ENCODE measurements around the gene SMAD6.

The SMAD6 gene

DNA sequence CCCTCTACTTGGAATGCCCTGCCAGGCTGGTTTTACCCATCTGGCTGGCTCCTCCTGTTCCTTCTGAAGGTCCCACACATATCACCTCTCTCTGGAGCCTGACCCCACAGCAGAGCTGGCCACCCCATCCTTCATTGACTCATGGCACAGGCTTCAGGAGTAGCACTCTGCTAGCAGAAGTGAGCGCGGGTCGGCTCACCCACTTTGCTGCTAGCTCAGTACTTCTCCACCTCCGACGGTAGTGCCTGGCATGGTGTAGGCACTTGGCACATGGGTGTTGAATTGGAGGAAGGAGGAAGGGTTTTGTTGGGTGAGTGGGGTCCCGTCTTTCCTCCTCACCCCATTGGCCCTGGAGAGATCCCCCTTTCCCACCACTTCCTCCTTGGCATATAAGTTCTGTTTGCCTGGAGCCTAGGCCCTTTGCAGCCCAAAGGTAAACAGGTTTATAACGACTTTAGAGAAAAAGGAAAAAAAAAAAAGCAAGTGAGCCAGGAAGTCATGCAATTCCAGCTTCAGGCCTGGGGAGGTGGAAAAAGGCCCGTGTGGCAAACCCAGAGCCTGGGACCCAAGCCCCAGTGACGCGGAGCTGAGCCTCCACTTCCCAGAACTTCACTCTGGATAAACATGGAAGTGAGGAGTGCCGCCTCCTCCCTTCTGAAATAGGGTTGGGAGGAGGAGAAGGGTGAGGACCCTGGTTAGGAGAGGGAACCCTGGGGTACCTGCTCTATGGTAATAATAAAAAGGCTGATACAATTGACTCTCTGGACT lies 35.4 kb downstream of the SMAD6 start:
- no peak for DNase-seq (ENCODE audit: insufficient read length, low spot score)
- no peak for FAIRE-seq

DNA sequence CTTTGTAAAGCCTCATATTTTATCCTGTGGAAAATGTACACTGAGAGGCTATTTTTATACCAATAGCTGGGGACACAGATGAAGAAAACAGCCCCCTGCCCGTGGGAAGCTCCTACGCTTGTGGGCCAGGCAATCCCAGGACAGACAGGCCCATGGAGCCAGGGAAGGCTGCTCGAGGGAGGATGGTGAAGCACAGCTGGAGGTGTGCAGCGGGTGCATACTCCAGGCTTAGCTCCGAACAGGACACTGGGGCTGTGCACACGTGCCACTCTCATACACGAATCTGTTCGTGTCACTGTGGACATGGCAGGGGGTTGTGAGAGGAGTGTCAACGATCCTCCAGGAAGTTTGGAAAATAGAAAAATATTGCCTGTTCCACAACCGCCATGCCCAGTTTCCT lies 36.1 kb downstream of the SMAD6 start:
- no peak for DNase-seq (ENCODE audit: insufficient read length, low spot score)
- FAIRE-seq: no peak

DNA sequence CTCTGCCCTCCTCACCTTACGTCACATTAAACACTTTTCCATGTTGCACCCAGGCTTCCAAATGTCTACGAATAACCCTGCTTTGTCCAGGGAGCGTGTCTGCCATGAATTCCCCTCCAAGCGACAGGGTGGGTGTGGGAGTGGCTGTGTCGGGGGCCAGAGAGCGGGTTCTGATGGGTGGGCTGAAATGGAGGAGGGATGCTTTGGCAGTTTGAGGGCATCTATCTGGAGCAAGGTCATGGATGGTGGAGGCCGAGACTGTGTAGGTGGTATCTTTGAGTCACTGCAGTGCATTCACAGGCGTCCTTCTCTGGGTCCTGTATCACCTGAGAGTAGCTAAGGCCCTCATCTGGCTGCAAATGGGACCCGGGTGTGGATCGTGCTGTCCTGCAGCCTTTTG lies 36.6 kb downstream of the SMAD6 start:
- no peak for FAIRE-seq
- DNase-seq (ENCODE audit: insufficient read length, low spot score): no peak

DNA sequence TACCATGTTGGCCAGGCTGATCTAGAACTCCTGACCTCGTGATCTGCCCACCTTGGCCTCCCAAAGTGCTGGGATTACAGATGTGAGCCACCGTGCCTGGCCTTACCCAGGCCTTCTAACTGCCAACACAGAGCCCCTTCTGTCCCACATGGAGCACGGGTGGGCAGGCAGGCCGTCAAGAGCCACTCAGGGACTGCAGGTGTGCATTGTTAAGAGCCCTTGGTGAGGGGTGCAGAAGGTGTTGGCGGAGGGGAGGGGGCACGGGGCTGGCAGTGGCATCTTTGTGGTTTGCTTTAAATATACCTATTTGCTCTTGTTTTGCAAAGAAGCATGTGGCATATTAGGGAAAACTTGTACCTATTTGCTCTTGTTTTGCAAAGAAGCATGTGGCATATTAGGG lies 37.3 kb downstream of the SMAD6 start:
- DNase-seq (ENCODE audit: insufficient read length, low spot score) (no peak), FAIRE-seq (no peak)

DNA sequence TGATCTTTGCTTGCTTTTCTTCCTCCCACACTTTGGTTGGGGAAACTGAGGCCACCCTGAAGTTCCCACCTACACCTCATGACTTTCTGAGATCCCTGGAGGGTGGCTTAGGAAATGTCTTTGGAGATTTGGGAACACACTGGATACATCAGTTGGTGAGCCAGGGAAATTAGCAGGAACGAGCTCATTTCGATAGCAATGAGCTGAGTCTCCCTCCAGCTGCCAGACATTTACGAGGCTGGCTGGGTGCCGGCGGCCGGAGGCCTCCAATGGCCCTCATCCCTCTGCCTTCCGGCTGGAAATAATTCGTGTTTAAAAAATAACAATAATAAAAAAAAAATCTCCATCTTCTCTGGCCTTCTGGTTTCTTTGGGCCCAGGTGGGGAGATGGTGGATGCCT lies 38.8 kb downstream of the SMAD6 start:
- DNase-seq (ENCODE audit: insufficient read length, low spot score) (no peak), FAIRE-seq (no peak)

DNA sequence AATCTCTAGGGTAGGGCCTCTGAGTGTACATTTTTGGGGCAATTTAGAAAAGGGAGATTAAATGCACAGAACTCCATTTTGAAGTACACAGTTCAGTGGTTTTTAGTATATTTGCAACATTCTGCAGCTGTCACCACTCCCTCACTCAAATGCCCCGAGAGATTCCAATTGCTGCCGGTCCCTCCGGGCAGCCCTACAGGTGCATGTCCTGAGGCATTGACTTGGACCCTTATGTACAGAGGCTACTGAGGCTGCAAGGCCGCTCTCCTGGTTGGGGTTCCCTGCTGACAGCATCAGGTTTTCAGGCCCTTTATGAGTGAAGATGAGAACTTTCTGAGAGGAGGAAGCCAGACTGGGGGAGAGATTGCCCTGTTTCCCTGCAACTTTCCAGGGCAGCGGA lies 39.6 kb downstream of the SMAD6 start:
- FAIRE-seq: no peak
- DNase-seq (ENCODE audit: insufficient read length, low spot score): no peak

DNA sequence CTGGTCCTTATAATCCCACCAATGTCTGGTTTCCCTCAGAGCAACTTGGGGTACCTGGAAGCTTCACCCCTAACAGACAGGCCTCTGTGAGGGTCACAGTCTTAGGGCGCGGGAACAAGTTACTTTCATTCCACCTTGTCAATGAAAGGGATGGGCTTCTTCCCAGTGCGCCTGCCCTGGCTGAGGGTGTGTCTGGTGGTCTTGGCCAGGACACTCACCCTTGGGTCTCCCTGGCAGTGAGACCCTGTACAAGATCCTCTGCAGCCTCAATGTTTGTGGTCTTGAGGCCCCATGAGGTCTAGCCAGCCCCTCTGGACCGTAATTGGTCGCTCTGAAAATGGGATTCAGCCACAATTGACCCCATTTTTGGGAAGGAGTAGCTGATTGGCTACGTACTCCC lies 40.2 kb downstream of the SMAD6 start:
- FAIRE-seq (no peak), DNase-seq (ENCODE audit: insufficient read length, low spot score) (no peak)

DNA sequence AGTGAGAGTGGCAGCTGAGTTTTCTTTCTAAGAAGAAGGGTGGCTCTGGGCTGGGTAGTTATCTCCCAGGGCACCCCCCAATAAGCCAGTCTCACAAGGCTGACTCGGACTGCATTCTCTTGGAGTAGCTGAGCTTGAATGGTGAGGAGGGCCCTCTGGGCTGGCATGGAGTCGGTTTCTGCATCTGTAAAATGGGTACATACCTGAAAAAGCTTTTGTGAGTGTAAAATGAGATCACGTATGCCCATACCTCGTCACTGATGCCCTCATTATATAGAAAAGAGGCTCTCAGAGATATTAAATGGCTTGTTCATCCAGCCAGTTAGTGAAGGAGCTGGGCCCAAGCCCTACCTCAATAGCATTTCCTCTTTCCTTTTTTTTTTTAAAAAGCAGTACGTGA lies 41.2 kb downstream of the SMAD6 start:
- DNase-seq (ENCODE audit: insufficient read length, low spot score) (no peak), FAIRE-seq (no peak)

DNA sequence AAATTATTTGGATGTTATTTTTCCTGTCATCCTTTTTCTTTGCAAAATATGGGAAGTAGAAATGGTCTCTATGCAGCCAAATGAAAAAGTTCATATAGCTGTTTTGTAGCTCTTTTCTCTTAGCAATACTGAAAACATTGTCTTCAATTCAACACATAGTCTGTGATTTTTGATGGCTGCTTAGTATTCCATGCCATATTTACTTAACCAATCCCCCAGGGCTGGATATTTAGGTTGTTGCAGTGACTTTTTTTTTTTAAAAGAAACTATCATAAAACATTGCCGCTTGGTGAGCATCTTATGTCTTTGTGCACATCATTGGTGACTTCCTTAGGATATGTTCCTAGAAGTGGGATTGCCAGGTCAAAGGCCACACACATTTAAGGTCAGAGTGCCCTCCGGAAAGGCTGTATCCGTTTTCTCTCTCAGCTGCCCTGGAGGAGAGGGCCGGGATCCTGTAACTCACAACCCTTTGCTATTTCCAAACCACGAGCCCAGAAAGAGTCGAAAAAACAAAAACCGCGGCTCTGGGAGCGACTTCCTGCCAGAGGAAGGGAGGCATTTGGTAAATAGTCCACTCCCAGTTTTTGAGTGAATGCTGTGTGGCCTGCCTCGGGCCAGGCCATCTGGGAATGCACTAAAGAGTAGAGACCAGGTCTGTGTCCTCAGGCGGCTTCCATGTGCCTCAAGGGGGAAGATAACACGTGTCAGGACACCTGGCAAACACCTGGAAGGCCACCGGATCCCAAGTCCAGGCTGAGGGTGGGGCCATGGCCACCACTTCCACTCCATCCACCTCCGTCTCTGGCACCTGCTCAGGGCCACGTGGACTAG lies 41.9 kb downstream of the SMAD6 start:
- no peak for FAIRE-seq
- no peak for DNase-seq (ENCODE audit: insufficient read length, low spot score)

DNA sequence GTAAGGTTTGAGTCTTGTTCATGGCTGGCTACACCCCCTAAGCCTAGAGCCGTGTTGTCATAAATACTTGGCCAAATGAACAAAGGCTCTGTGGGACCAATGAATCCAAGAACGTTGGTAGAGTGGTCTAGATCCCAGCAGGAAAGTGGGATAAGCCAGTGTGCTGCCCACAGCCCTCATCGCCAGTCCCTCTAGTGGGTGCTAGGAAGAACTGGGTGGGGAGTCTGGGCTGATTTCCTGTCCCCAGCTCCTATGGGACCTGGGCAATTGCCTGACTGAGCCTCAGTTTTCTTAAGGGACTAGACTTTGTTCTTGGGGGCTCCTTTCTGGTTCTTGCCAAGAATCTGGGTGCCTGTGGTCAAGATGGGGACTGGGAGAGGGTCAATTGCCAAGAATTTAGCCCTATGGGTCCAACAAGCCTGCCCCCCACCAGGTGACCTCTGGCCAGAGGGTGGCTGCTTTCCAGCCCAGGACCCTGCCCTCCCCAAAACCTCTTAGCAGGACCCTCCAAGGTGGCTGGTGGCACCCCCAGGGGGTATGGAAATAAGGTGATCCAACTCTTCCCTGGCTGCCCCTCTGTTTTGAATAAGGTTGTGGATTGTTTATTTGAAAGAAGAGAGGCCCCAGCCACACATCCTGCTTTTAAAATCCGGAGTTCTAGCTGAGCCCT lies 42.7 kb downstream of the SMAD6 start:
- FAIRE-seq (no peak), DNase-seq (ENCODE audit: insufficient read length, low spot score) (no peak)

DNA sequence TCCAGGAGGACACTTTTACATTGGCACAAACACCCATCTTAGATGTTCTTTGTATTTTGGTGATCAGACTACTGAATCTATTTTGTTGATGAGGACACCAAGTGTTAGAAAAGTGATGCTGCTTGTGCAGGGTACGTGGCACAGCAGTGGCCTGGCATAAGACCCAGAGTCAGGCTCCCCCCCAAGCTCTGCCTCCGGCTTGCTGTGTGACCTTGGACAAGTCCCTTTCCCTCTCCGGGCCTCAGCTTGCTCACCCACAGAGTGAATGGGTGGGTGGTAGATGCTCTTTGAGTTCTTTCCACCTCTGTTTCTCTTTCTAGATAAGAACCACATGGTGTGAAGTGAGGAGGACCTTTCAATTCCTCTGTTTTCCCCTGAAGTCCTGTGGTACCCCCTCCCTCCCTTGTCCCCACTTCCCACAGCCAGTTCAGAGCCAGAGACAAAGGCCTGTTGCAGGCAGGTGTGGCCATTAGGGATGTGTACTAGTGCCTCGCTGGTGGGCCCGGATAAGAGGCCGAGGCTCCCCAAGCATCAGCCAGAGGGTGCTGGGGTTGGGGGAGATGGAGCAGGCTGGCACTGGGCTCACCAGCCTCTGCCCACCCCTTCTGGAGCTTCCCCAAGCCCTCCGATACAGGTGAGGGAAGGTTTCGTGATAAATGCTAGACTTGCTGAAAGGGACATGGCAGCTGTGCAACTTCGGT lies 43.6 kb downstream of the SMAD6 start:
- DNase-seq (ENCODE audit: insufficient read length, low spot score) (no peak), FAIRE-seq (no peak)

DNA sequence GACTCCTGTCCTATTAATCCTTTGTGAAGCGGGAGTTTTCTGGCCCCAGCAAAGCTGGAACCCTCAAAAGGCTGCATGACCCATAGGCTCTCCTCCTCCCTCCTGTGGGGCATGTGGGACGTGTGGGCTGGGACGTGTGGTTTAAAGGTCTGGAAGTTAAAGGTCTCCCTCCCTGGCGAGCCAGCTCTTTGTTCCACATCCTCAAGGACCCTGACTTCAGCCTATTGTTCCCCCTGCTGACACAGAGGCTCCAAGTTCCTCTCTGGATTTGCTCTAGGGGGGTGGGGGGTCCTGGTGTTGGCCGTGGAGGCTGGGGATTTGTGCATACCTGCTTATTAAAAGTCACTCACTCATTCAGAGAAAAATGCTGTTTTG lies 44.2 kb downstream of the SMAD6 start:
- FAIRE-seq (no peak), DNase-seq (ENCODE audit: insufficient read length, low spot score) (no peak)

DNA sequence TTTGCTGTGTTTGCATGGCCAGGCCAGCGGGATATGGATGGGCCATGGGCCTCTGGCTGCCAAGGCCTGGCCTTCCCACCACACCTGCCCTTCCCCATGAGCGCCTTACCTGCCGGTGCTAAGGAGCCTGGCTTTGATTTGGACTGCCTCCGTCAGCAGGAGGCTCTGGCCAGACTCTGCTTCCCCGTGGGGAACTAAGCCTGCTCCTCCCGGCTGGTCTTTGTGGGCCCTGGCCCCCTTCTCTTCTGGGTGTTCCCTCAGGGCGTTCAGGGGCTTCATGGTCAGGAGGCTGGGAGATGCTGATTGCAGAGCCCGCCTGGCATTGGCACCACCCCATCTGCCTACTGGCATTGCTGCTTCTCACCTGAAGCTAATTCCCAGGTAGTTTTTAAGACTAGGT lies 45.2 kb downstream of the SMAD6 start:
- FAIRE-seq: no peak

DNA sequence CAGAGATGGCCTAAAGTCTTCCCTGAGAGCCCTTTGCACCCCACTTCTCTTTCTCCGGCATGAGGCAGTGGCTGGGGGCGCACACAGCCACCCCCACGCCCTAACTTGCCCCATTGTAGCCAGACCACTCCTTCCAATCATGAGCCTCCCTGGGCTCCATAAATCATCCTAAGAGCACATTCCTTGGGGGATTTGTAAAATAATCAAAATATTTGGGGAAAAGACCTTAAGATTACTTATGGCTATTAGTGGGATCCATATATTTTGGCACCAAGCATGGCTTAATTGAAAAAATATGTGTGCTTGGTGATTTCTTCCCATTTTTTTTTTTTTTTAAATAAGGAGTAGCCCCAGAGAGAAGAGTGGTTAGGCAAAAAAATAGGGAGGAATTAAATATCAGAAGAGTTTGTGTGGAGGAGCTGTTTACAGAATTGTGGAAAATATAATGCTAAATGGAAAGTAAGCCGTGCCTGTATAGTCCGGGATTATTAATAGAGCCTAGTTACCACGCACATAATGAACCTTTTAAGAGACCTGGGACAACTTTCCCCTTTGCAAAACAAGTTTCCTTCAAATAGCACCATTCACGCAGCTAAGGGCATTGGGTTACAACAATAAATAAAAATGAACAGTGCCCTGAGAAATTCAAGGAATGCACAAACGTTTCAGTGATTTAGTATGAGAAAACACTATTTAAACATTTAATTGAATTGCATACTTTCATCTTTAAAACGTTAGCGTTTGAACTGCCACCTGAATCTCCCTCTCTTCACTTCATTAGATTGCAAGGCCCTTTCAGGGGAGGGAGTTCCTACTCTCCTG lies 46.1 kb downstream of the SMAD6 start:
- no peak for FAIRE-seq

More for the DNA sequence above, 45.2 kb downstream of the SMAD6 start:
- no peak for DNase-seq (ENCODE audit: insufficient read length, low spot score)

DNA sequence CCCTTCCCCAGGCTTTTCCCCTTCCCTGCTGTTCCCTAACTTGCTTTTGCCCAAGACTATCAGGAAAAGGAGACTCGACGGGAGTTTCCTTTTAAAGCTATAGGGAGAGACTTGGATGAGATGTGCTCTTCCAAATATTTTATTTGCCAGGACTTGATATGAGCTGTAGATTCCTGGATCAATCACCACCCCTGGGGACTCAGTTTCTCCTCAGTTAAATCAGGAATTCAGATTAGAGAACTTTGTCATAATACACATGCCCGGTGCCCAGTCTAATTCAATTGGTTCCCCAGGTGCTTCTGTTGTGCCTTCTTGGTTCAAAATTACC lies 46.6 kb downstream of the SMAD6 start:
- DNase-seq (ENCODE audit: insufficient read length, low spot score): no peak
- FAIRE-seq: no peak

More for the DNA sequence above, 46.1 kb downstream of the SMAD6 start:
- DNase-seq (ENCODE audit: insufficient read length, low spot score): no peak

DNA sequence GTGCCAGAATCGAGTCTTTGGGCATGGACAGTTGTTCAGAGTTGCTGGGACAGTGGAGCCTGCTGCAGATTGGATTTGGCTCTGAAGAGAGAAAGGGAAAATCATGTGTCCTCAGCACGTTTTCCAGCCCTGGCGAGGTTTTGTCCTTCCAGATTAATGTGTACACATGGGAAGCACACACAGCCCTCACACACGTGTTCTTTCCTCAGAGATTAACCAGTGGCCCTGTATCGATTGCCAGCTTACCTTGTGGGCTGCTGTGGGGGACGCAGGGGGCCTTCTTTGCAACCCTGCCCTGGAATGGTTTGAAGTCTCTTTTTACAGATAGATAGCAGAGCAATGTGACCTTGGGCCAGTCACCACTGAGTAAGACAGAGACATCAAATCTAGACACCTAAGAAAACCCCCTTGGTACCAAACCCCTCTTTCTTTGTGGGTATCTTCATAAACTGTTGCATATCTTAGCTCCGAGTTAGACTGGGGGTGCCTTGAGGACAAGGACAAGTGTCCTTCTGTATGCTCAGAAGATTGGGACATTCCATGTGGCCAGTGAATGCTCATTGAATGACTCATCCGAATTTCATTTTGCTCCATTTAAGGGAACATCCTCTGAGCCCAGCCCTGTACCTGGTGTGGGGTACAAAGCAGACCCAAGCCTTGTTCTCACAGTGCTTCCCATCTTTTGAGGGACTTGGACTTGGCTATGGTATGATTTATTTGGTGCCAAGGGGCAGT lies 48.0 kb downstream of the SMAD6 start:
- FAIRE-seq: no peak
- DNase-seq (ENCODE audit: insufficient read length, low spot score): no peak

DNA sequence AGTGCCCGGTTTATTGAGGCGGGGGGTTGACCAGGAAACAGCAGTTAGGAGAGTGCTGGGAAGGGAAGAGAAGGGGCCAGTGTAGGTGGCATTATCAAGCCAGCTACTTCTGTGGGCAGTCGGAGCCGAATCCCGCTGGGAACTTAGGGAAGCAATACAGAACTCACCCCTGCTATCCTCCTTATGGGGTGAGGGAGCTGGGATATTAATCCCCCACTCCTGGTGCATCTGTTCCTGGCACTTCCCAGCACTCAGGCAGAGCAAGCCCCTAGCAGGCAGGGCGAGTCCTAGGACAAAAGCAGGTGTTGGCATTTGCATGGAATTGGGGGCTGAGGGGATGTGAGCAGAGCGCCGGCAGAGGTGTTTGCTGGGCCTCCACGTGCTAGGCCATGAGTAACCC lies 48.6 kb downstream of the SMAD6 start:
- no peak for FAIRE-seq
- DNase-seq (ENCODE audit: insufficient read length, low spot score): no peak

DNA sequence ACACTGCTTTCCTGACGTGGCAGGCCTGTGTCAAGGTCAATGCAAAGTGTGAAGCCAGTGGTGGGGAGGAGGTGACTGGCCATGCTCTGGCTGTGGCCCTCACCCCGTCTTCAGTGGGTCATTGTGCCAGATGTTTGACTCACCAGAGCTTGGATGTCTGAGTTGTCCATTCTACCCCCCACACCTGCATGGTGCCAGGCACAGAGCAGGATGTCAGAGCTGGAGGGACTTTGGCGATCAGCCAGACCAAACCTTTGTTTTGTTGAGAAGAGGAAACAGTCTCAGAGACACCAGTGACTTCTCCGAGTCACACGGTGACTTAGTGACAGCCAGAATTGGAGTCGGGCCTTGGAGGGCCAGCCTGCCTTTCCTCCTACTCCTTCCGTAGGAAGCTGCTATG lies 49.5 kb downstream of the SMAD6 start:
- FAIRE-seq (no peak), DNase-seq (ENCODE audit: insufficient read length, low spot score) (no peak)

DNA sequence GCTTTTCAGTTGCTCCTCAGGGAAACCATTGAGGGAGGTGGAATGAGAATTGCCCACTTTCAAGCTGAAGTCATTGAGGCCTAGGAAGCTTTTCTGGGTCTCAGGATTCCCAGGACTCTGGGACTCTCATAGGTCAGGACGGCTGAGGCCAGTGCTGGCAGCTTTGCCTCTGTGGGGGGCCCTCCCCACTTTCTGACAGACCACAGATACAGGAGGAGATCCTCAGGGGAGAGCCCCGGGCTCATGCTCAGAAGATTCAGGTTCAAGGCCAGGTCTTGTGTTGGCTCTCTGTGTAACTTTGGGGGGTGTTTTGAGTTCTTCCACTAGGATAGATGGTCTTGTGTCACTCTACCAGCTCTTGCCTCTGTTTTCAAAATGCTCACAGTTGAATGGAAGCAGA lies 50.0 kb downstream of the SMAD6 start:
- no peak for DNase-seq (ENCODE audit: insufficient read length, low spot score)
- no peak for FAIRE-seq
